Fibroblast of peridontal ligament (primary cell): ENCODE data around the gene DCBLD2.

Source experiments
- DNase-seq: peaks from one replicate; pipeline ENCODE4 v3.0.0-alpha.2; 2010; ENCODE audit errors: extremely low read depth

The DCBLD2 gene, protein sequence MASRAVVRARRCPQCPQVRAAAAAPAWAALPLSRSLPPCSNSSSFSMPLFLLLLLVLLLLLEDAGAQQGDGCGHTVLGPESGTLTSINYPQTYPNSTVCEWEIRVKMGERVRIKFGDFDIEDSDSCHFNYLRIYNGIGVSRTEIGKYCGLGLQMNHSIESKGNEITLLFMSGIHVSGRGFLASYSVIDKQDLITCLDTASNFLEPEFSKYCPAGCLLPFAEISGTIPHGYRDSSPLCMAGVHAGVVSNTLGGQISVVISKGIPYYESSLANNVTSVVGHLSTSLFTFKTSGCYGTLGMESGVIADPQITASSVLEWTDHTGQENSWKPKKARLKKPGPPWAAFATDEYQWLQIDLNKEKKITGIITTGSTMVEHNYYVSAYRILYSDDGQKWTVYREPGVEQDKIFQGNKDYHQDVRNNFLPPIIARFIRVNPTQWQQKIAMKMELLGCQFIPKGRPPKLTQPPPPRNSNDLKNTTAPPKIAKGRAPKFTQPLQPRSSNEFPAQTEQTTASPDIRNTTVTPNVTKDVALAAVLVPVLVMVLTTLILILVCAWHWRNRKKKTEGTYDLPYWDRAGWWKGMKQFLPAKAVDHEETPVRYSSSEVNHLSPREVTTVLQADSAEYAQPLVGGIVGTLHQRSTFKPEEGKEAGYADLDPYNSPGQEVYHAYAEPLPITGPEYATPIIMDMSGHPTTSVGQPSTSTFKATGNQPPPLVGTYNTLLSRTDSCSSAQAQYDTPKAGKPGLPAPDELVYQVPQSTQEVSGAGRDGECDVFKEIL

DNA sequence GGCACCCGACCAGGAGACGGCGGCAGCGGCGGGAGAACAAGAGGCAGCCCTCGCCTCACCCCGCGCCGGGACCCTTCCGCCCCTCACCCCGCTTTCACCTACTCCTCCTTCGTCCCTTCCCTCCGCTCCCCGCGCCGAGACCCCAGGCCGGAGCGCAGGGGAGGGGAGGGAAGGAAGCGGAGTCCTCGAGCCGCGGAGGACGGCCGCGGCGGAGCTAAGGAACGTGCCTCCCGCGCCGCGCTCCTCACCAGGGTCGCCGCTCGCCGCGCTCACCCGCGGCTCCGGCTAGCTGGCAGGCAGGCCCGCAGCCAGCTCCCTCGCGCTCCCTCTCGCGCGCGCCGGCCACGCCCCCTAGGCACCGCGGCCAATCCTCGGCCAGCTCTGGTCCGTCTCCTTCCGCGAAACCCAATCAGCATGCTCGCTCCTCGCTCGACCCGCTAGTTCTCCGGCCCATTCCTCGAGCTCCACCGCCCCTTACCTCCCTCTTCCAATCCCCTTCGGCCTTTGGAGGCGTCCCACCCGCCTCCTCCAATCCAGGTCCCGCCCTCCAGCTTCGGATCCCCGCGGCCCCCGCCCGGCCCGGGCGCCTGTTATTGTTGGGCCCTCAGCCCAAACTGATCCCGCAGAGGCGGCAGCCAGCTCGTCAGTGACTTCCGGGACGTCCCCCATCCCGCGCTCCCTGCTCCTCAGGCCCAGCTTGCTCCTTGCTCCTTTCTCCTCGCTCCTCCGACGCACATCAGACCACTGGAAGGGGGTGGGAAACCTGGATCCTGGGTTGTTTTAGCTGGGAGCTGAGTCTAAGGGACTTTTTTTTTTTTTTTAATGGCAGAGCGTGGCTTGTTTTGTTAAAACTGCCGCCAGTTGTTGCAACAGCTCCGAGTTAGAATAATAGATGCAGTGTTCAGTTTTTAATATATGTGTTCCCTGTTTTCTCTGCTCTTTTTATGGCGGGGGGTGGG lies at the start of gene DCBLD2:
DCBLD2 (minus strand) TSS at position 304 of the 959 bp plus-strand sequence. CDS start 369 bp downstream, outside the sequence.
- peak; percentile 99 for DNase-seq

DNA sequence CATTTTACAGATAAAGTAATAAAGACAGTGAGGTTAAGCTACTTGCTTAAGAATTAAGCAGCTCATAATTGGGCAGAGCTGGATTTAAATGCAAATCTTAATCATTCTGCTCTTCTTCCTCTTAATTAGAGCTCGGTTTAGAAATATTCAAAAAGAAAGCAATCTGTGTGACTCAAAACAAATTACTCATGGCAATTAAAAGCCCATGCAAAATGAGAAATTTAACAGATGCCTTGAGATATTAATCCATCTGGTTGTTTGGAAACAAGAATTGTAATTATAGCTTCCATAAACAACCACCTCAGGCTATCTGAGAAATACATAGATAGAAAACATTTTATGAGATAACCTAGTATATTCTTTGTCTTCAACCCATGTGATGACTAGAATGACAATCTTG lies 44.2 kb upstream of the DCBLD2 start:
- no peak for DNase-seq

DNA sequence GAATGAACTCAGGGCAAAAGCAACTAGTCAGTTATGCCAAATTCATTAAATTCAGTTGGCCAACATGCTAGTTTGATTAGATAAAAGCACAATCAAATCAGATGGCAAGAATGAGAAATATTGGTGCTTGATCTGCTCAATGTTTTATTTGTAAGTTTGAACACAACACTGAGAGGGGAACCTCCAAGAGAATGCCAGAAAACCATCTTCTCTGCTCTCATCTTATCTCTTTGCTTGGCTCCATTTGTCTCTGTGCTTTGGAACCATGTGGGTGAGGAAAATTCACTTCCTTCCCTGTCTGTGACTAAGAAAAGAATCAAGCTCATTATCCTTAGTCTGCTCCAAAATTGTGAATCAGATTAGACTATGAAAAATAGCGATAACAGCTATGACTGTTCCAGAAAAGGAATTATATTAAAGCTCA lies 43.6 kb upstream of the DCBLD2 start:
- DNase-seq, result peak; percentile 36

- DNase-seq, result no peak
Measured at GRCh38 chr3:98930413-98930812, 28.9 kb upstream of the DCBLD2 start.

DNA sequence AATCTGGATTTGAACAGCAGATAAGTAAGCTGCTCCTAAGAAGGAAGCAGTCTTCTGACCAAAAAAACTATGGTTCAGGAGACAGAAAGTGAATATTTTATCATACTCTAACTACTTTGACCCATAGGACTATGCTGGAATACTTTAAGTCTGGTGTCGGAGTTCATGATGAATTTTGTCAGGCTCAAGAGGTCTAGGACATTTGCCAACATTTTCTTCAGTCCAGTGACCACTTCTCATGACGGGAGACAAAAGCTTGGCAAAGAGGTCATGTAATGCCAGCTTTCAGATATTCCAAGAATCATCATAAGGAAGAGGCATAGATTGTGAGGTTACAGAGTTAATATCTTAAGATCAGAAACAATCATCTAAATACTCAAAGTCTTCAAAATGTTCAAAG lies 20.5 kb upstream of the DCBLD2 start:
- no peak for DNase-seq

DNA sequence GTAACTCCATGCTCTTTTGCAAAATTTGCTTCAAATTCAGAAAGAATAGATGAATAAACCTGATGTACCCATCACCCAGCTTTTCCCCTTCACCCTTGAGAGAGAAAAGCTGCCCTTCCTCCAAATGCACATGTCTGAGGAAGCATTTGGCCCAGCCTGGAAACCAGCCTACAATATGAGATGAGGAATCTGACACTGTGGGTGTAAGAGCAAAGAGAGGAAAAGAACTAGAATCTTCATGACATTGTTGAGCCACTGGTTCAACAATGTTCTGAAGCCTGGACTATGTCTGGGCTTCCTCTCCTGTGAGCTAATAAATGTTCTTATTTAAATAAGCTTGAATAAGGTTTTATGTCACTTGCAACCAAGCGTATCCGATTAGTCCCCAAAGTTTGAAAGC lies 18.7 kb upstream of the DCBLD2 start:
- no peak for DNase-seq

DNA sequence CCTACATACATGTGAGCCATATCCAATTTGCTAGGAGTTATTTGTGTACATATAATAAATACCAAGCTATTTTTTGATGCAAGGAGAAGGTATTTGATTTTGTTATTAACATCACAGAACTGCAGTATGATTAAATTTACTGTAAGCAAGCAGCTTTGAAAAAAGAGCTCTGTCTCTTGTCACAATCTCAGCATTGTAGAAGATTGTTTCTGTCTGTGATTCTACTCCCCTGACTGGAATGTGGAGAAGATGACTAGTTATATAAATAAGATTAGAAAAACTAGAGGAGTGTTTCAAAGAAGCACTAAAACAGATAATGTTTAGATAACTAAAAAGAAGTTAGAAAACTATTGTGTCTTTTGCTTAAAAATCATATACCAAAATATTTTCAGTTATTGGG lies 17.1 kb upstream of the DCBLD2 start:
- no peak for DNase-seq

DNA sequence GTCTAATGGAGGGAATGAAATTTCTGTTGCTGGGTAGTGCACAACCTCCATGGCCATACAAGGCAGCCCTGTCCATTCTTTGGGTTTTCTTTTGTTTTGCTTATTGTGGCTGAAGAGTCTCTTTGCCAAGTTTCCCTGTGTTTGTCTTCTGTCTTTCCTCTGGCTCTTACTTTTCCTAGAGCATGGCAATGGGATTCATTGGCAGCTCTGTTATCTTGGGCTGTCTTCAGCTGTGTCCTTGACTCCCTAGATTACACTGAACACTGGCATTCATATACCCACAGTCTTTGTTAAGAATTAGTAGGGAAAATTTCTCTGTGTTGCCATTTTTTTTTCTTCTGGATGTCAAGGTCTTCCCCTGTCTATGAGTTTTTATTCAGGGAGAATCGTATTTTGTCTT lies 16.1 kb upstream of the DCBLD2 start:
- no peak for DNase-seq

DNA sequence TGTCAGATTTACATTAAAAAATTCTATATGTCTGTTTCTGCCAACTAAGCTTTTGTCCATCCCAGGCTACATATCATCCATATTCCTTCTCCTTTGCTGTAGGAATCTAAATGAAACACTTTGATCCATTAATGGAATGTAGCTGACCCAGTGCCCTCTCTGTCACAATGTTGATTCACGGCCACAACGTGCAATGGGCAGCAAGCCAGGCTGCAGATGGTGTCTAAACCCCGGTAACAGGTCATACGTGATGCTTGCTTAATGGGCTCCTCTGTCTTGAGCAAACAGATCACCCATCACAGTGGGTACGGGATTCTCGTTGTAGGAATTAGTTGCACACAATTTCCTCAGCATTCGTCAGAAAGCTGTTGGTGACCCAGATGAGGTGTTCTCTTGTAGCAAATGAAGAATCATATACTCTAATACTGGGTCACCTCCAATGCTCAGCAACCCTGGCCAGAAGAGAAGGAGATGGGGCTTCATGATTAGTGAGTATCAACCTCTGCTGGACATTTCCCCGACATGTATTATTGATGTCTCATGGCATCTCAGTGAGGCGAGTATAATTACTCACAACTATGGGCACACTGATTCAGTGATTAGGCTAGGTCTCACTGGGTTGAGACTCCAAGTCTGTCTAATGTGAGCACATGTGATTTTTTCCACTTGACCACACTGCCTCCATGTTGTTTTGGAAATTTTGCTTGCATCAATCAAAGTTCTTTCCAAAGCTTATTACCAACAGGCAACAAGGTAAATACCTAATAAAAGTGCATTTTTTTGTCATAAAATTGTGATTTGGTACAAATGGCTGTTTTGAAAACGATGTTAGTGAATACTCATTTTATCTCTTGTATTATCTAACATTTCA lies 12.9 kb upstream of the DCBLD2 start:
- no peak for DNase-seq

- DNase-seq, result no peak
Measured at GRCh38 chr3:98912448-98912847, 11.0 kb upstream of the DCBLD2 start.

DNA sequence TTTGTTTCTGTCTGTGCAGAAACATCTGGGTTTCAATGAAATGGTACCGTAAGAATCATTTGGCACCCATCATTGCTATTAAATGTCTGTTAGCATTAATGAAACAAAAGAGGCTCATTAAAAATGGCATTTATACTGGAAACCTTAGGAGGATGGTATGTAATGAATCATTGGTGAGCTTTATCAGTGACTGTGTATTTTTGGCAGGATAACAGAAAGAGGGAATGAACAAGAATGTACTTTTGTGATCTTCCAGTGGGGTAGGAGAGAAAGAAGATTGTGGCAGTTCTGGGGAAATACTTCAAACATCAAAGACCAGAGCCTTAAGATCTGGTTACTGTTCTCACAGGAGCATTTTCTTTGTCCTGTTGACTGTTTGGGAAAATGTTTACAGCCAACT lies 4.7 kb upstream of the DCBLD2 start:
- DNase-seq, result peak; percentile 83

DNA sequence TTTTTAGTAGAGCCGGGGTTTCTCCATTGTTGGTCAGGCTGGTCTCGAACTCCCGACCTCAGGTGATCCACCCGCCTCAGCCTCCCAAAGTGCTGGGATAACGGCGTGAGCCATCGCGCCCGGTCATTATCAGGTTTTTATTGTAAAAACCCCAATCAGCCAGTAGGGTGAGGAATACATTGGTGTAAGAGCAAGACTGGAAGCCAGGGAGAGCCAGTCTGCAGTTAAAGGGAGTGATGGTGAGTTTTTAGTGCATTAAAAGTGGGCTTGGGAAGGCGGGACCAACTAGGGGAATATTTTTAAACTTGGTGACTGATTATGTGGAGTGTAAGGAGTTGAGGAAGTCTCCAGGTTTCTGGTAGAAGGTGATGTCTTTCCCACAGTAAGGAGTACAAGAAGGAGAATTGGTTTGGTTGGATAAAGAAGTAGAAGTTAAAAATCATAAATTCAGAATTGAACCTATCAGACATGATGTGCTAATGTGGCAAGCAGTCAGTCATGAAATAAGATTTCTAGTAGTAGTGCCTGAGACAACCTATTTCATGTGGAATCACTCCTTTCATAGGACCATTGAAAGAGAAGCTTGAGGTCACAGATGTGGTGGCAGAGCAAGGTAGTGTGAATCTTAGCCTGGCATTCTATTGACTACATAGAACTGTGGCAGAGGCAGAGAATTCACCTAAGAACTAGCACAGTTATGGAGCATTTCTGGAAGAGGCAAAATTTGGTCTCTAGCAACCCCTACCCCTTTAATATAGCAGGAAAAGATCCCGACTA lies 2.4 kb upstream of the DCBLD2 start:
- no peak for DNase-seq

DNA sequence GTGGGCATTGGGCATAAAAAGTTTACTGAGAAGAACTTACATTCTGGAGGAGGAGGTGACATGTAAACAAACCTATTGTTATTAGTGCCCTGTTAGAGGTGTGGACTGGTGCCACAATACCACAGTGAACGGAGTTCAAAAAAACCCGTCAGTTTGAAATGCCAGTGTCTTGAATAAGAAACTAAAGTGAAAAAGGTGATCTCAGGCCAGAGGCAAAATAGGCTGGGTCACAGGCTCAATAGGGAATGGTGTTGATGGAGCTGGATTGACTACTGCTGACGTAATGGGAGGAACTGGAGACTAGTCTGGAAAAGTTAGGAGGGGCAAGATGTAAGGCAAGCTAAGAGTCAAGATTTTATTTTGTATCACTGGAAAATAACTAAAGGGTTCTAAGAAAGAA lies 1.6 kb upstream of the DCBLD2 start:
- no peak for DNase-seq

- DNase-seq, result no peak
Measured at GRCh38 chr3:98902351-98902740, 851 bp upstream of the DCBLD2 start.

GRCh38 chr3:98901119-98901391 lies 440 bp downstream of the DCBLD2 start:
- DNase-seq, result peak; percentile 34

- DNase-seq, result no peak
Measured at GRCh38 chr3:98900265-98901118, 1.0 kb downstream of the DCBLD2 start.

- DNase-seq, result peak; percentile 49
Measured at GRCh38 chr3:98897701-98898100, 3.8 kb downstream of the DCBLD2 start.

DNA sequence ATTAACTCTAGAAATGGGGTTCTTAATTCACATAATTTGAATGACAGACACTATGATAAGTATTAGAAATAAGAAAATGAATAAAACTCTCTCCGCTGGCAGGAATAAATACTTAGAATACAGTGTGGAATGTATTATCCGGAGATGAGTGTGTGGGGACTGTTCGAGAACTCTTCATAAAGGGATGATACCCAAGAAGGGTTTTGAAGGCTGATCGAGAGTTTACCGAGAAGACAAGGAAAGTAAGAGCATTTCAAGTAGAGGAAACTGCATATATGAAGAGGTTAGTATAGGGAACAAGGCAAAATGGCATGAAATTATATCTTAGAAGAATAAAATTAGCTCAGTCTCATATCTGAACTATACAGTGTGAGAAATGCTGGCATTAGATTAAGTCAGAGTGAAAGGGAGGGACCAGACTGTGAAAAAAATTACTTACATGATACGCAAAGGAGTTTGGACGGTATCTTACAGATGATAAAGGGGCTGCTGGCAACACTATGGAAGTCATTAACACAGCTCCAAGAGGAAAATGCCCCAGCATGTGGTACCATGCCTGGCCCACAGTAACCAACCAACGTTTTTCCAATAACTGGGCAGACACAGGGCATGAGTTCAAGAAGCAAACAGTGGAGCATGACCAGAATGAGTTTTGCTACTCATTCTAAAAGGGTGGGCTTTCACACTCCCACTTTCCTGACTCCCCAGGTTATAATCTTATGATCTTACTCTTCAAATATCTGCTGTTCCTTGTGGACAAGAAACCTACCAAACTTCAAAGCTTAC lies 6.5 kb downstream of the DCBLD2 start:
- DNase-seq, result no peak

DNA sequence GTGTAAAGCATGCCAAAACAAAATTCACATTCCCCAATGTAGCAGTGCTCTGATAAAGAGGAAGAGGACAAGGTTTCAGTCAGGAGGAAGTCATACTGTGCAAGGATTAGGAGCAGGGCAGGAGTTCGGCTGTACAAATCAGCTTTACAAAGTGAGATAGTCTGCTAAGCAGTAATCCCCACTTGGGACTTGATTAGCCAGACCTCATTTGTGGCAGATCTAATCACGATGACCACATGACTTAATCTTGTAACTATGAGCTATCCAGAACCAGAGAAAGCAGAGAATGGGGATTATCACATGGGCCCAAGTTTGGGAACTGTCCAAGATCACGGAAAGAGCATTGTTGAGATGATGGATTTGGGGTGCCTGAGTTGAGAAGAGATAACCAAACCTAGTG lies 7.8 kb downstream of the DCBLD2 start:
- peak; percentile 42 for DNase-seq
